Measurements from ENCODE around the gene ASB7. TPM values are rescaled to one million over a fixed set of nuclear protein-coding genes. Genes with fewer than 3 reads are reported as not detected.

Gene ASB7
- total and polyA plus RNA-seq, 2 experiments from 2014 or later: 4.1 to 13.9 TPM

DNA sequence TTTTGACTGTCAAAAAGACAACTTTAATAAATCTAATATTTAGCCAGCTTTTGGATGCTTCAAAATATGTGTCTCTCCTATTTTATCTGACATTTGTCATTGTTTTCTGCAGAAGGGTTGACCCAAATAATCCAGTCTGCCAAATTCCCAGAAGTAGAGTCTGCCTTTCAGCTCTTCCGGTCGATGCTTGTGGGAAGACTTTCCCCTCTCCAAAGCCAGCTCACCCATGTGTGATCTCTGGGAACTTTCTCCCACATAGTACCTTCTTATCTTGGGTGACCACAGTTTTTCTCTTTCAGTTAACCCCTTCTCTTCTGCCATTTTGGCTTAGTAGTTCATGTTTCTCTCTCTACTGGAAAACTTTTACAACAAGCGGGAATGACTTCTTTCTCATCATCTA, 94.1 kb downstream of the ASB7 start (continued):
- TF ChIP-seq, protein P1, sequence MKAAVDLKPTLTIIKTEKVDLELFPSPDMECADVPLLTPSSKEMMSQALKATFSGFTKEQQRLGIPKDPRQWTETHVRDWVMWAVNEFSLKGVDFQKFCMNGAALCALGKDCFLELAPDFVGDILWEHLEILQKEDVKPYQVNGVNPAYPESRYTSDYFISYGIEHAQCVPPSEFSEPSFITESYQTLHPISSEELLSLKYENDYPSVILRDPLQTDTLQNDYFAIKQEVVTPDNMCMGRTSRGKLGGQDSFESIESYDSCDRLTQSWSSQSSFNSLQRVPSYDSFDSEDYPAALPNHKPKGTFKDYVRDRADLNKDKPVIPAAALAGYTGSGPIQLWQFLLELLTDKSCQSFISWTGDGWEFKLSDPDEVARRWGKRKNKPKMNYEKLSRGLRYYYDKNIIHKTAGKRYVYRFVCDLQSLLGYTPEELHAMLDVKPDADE (IDR thresholded peaks at IDR 0.05): no peak
- TF ChIP-seq, protein P2, sequence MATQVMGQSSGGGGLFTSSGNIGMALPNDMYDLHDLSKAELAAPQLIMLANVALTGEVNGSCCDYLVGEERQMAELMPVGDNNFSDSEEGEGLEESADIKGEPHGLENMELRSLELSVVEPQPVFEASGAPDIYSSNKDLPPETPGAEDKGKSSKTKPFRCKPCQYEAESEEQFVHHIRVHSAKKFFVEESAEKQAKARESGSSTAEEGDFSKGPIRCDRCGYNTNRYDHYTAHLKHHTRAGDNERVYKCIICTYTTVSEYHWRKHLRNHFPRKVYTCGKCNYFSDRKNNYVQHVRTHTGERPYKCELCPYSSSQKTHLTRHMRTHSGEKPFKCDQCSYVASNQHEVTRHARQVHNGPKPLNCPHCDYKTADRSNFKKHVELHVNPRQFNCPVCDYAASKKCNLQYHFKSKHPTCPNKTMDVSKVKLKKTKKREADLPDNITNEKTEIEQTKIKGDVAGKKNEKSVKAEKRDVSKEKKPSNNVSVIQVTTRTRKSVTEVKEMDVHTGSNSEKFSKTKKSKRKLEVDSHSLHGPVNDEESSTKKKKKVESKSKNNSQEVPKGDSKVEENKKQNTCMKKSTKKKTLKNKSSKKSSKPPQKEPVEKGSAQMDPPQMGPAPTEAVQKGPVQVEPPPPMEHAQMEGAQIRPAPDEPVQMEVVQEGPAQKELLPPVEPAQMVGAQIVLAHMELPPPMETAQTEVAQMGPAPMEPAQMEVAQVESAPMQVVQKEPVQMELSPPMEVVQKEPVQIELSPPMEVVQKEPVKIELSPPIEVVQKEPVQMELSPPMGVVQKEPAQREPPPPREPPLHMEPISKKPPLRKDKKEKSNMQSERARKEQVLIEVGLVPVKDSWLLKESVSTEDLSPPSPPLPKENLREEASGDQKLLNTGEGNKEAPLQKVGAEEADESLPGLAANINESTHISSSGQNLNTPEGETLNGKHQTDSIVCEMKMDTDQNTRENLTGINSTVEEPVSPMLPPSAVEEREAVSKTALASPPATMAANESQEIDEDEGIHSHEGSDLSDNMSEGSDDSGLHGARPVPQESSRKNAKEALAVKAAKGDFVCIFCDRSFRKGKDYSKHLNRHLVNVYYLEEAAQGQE (IDR thresholded peaks at IDR 0.05; ENCODE audit: unreplicated experiment): no peak
- TF ChIP-seq POLR2AphosphoS5 (IDR thresholded peaks at IDR 0.05; ENCODE audit: low read depth): no peak
- no peak for TF ChIP-seq NANOG (IDR thresholded peaks at IDR 0.05; ENCODE audit: borderline replicate concordance)
- TF ChIP-seq ZNF331 (CRISPR knock-in tag; IDR thresholded peaks at IDR 0.05; ENCODE audit: low read depth): no peak
- no peak for TF ChIP-seq STAT1 (IDR thresholded peaks at IDR 0.05; ENCODE audit: unreplicated experiment)
- no peak for TF ChIP-seq ZNF114 (CRISPR knock-in tag; IDR thresholded peaks at IDR 0.05)
- no peak for TF ChIP-seq EZH2phosphoT487 (IDR thresholded peaks at IDR 0.05; ENCODE audit: unreplicated experiment)
- no peak for TF ChIP-seq JUNB (IDR thresholded peaks at IDR 0.05; ENCODE audit: unreplicated experiment)

Small RNAs within 50 kb of the gene (small RNA-seq; reads per million reads assigned to genes)
- gene RF00019 (ENCODE audit: low replicate concordance): not detected
- not detected for gene RNU6-181P (ENCODE audit: low replicate concordance)

Other genes with a start within 250 kb of the ASB7 start
- gene CERS3, start 73.6 kb upstream of the ASB7 start, total RNA-seq (2014; rRNA removed; shearing (Covaris generic)): 0.12 and 2.2 TPM in 2 replicates
- gene CERS3, start 73.6 kb upstream of the ASB7 start, polyA plus RNA-seq (2016; fragmentation: Nextera tagmentation; extraction: Ambion mirVana): 0.38 and 1.8 TPM in 2 replicates
- 11.1 and 15.4 TPM in 2 replicates for gene LINS1, start 405 bp upstream of the ASB7 start, total RNA-seq (2014; rRNA removed; shearing (Covaris generic))
- 10.4 and 11.7 TPM in 2 replicates for gene LINS1, start 405 bp upstream of the ASB7 start, polyA plus RNA-seq (2016; fragmentation: Nextera tagmentation; extraction: Ambion mirVana)

Measured in GM23338 (cell line).